GM18508 (cell line): ENCODE measurements around the gene WNT5A.

Experiments used
- ATAC-seq: cut with Tn5 transposase; IDR thresholded peaks from one replicate; pipeline ENCODE4 v1.9.1; 2021; ENCODE audit warnings: moderate number of reproducible peaks; ENCODE audit not compliant: insufficient read depth, unreplicated experiment

Gene WNT5A

GRCh38 chr3:55486857-55487380, at the start of gene WNT5A:
Gene WNT5A, minus strand, starts transcription at chr3:55487306. Its CDS starts 321 bp downstream, at chr3:55486985.
- no peak for ATAC-seq

GRCh38 chr3:55534876-55535275, 47.8 kb upstream of the WNT5A start:
- no peak for ATAC-seq

- no peak for ATAC-seq
Observed at GRCh38 chr3:55532806-55533205, 45.7 kb upstream of the WNT5A start.

GRCh38 chr3:55531321-55531720, 44.2 kb upstream of the WNT5A start:
- ATAC-seq, result no peak

GRCh38 chr3:55527361-55527760, 40.3 kb upstream of the WNT5A start:
- no peak for ATAC-seq

- no peak for ATAC-seq
Observed at GRCh38 chr3:55526332-55527030, 39.4 kb upstream of the WNT5A start.

- no peak for ATAC-seq
Observed at GRCh38 chr3:55525436-55525835, 38.3 kb upstream of the WNT5A start.

GRCh38 chr3:55524565-55525244, 37.6 kb upstream of the WNT5A start:
- no peak for ATAC-seq

GRCh38 chr3:55523471-55523870, 36.4 kb upstream of the WNT5A start:
- no peak for ATAC-seq

- ATAC-seq, result no peak
Observed at GRCh38 chr3:55521738-55522421, 34.8 kb upstream of the WNT5A start.

- no peak for ATAC-seq
Observed at GRCh38 chr3:55521064-55521737, 34.1 kb upstream of the WNT5A start.

GRCh38 chr3:55519019-55519418, 31.9 kb upstream of the WNT5A start:
- no peak for ATAC-seq

GRCh38 chr3:55518451-55518850, 31.3 kb upstream of the WNT5A start:
- no peak for ATAC-seq

GRCh38 chr3:55516392-55517030, 29.4 kb upstream of the WNT5A start:
- no peak for ATAC-seq

GRCh38 chr3:55515550-55516246, 28.6 kb upstream of the WNT5A start:
- no peak for ATAC-seq

GRCh38 chr3:55514962-55515361, 27.9 kb upstream of the WNT5A start:
- ATAC-seq, result no peak

GRCh38 chr3:55512571-55513343, 25.7 kb upstream of the WNT5A start:
- ATAC-seq, result no peak

GRCh38 chr3:55511895-55512570, 24.9 kb upstream of the WNT5A start:
- no peak for ATAC-seq
